ENCODE measurements around the gene SCN5A. TPM values are rescaled to one million over a fixed set of nuclear protein-coding genes. Genes with fewer than 3 reads are reported as not detected.

The SCN5A gene
- not detected for polyA plus RNA-seq

DNA sequence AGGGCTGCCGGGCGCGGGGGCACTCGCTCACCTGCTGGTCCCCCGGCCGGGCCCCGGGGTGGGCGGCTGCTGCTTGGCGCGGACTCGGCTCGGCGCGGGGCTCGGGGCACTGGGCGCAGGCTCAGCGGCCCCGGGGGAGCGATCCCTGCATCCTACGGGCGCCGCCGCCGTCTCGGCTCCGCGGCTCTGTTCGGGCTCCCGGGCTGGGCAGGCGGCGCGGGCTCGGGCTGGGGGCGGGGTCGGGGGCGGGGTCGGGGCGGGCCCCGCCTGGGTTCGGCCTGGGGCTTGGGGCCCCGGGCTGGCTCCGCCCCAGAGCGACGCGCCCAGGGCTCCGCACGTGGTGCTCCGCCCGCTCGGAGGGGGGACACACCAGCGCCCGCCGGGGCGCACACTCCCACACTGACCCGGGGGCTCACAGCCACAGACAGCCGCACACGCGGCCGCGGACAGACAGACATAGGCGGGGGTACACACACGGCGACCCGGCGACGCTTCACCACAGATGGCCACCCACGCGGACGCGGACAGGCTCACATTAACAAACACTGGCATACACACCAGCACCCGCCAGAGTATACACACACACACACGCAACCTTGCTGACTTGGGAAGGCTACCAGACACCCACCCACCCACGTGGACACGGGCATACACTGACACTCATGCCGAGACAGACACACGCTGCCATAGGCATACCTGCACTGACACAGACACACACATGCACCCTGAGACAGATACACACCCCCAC is at the start of gene SCN5A:
Gene SCN5A (minus strand): TSS at position 188 of the 748 bp plus-strand sequence. CDS start 16,380 bp downstream, outside the sequence.
- Mint-ChIP-seq H3K27me3 (peaks cover 15% of the 10 kb centered on the region), H3K27ac (no peak within 1 kb of the TSS), H3K36me3 (peaks cover 2% of the 10 kb centered on the region), H3K4me1 (peaks cover 0 to 8% (median 5%) of the 10 kb centered on the region in 3 donors), H3K9me3 (peaks cover 2 to 8% (median 5%) of the 10 kb centered on the region in 3 donors), H3K4me3 (peak within 1 kb of the TSS in 2 of 4 donors; percentile 49 to 84)

DNA sequence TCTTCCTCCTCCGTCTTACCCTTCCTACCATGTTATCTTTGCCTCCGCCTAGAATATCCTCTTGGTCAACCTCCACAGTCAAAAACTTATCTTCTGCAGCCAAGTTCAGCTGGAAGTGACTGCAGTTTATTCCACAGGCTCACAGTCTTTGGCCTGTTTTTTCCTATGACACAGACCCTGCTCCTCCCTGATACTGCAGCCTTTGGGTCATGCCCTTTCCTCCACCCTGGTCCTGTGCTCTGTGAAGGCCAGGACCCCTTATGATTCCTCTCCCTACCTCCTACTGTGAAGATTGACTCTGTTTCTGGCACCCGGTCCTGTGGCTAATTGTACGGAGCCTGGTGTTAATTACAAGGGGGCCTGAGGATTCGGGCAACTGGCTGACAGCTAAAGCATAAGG is 49.3 kb upstream of the SCN5A start:
- no peaks in the 10 kb centered on the region for H3K36me3 Mint-ChIP-seq
- H3K27ac Mint-ChIP-seq = no peak overlapping the region
- H3K27me3 Mint-ChIP-seq = peaks cover 2% of the 10 kb centered on the region
- H3K9me3 Mint-ChIP-seq = peaks cover 0 to 2% (median 0%) of the 10 kb centered on the region in 3 donors
- no peak overlapping the region for H3K4me3 Mint-ChIP-seq
- H3K4me1 Mint-ChIP-seq = no peaks in the 10 kb centered on the region

DNA sequence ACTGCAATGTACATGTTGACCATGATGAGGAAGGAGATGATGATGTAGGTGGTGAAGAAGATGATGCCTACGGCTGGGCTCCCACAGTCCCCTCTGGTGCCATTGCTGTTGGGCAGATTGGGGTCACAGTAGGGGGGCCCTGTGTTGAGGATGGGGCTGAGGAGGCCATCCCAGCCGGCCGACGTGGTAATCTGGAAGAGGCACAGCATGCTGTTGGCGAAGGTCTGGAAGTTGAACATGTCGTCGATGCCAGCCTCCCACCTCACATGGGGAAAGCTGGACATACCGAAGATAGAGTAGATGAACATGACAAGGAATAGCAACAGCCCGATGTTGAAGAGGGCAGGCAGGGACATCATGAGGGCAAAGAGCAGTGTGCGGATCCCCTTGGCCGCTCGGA is 48.6 kb upstream of the SCN5A start:
- Mint-ChIP-seq H3K27me3 (peaks cover 2% of the 10 kb centered on the region), H3K9me3 (peaks cover 0 to 2% (median 0%) of the 10 kb centered on the region in 3 donors), H3K4me3 (no peak overlapping the region), H3K4me1 (no peaks in the 10 kb centered on the region), H3K36me3 (no peaks in the 10 kb centered on the region), H3K27ac (no peak overlapping the region)

DNA sequence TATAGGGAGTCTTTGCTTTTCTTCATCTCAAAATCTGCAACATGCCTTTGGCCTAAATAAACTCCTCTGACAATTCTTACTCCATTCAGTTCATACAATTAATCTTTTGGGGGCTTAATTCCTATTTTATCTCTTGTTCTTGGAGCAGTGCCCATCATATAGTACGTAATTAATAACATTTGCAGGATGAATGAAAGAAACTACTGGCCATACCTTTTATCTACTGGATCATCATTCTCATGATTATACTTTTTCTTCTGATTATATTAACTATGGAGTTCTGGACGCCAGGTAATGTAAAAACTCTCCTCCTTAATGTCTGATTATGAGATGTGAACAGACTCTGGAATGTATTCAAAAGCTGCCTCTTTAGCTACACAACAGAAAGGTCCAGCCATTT is 46.5 kb upstream of the SCN5A start:
- Mint-ChIP-seq H3K27ac (no peak overlapping the region), H3K4me3 (no peak overlapping the region), H3K4me1 (no peaks in the 10 kb centered on the region), H3K27me3 (peaks cover 2% of the 10 kb centered on the region), H3K36me3 (no peaks in the 10 kb centered on the region), H3K9me3 (peaks cover 0 to 2% (median 0%) of the 10 kb centered on the region in 3 donors)

- no peaks in the 10 kb centered on the region for H3K4me1 Mint-ChIP-seq
- H3K27ac Mint-ChIP-seq = no peak overlapping the region
- H3K27me3 Mint-ChIP-seq = peaks cover 2% of the 10 kb centered on the region
- peaks cover 0 to 2% (median 0%) of the 10 kb centered on the region in 3 donors for H3K9me3 Mint-ChIP-seq
- no peaks in the 10 kb centered on the region for H3K36me3 Mint-ChIP-seq
- H3K4me3 Mint-ChIP-seq = no peak overlapping the region
Measured at GRCh38 chr3:38690185-38690584, 40.7 kb upstream of the SCN5A start.

DNA sequence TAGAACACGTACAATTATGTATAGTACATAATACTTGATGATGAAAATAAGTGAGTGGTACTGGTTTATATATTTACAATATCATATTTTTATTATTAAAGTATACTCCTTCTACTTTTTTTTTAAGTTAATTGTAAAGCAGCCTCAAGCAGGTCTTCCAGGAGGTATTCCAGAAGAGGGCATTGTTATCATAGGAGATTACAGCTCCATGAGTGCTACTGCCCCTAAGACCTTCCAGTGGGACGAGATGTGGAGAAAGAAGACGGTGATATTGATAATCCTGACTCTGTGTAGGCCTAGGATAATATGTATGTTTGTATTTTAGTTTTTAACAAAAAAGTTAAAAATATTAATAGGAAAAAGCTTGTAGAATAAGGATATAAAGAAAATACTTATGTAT is 40.3 kb upstream of the SCN5A start:
- Mint-ChIP-seq H3K27ac (no peak overlapping the region), H3K4me3 (no peak overlapping the region), H3K4me1 (no peaks in the 10 kb centered on the region), H3K27me3 (no peaks in the 10 kb centered on the region), H3K9me3 (peaks cover 0 to 2% (median 0%) of the 10 kb centered on the region in 3 donors), H3K36me3 (no peaks in the 10 kb centered on the region)

DNA sequence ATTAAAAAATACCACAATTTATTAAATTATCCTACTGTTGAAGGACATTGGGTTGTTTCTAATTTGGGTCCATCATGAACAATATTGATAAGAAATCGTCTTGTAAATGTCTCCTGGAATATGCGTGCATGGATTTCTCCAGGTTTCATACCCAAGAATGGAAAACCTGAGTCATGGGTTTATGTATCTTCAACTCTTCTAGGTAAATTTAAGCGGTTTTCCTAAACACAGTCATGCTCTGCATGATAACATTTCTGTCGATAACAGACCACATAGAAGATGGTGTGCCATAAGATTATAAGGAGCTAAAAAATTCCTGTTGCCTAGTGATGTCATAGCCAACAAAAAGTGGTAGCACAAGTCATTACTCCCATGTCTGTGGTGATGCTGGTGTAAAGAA is 39.9 kb upstream of the SCN5A start:
- Mint-ChIP-seq H3K4me1 (peaks cover 0 to under 1% (median 0%) of the 10 kb centered on the region in 3 donors), H3K27ac (no peak overlapping the region), H3K9me3 (peaks cover 0 to 2% (median 0%) of the 10 kb centered on the region in 3 donors), H3K4me3 (no peak overlapping the region), H3K27me3 (no peaks in the 10 kb centered on the region), H3K36me3 (no peaks in the 10 kb centered on the region)

GRCh38 chr3:38687321-38687720 is 37.8 kb upstream of the SCN5A start:
- H3K27me3 Mint-ChIP-seq = no peaks in the 10 kb centered on the region
- H3K36me3 Mint-ChIP-seq = no peaks in the 10 kb centered on the region
- H3K9me3 Mint-ChIP-seq = peaks cover 0 to 2% (median 0%) of the 10 kb centered on the region in 3 donors

DNA sequence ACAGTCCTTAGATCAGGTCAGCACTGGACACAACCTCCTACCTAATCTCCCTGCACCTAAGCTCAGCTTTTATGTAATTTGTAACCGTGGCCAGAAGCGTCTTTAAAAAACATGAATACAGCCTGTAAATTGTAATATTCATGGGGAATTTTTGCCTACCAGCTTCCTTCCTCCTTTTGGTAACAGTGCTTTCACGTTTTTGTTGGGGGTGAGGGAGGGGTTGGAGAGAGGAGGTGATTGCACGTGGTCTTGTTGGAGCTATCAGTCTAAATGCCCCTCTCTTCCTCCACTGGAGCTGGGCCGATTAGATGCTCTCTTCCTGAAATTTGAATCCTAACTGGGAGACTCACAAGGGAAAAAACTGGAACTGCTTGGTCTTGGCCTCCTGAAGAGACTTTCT is 35.1 kb upstream of the SCN5A start:
- Mint-ChIP-seq H3K4me1 (peaks cover 0 to 2% (median 0%) of the 10 kb centered on the region in 3 donors), H3K9me3 (peaks cover 0 to 2% (median 0%) of the 10 kb centered on the region in 3 donors), H3K36me3 (no peaks in the 10 kb centered on the region), H3K27me3 (no peaks in the 10 kb centered on the region), H3K27ac (no peak overlapping the region), H3K4me3 (no peak overlapping the region)

More at GRCh38 chr3:38687321-38687720, 37.8 kb upstream of the SCN5A start:
- Mint-ChIP-seq H3K4me3 (no peak overlapping the region), H3K27ac (no peak overlapping the region), H3K4me1 (peaks cover 0 to 2% (median 0%) of the 10 kb centered on the region in 3 donors)

- peaks cover 0 to 2% (median 0%) of the 10 kb centered on the region in 3 donors for H3K9me3 Mint-ChIP-seq
- no peaks in the 10 kb centered on the region for H3K36me3 Mint-ChIP-seq
- H3K27ac Mint-ChIP-seq = no peak overlapping the region
- no peaks in the 10 kb centered on the region for H3K4me1 Mint-ChIP-seq
- no peak overlapping the region for H3K4me3 Mint-ChIP-seq
- peaks cover 14% of the 10 kb centered on the region for H3K27me3 Mint-ChIP-seq
Measured at GRCh38 chr3:38669668-38670067, 20.2 kb upstream of the SCN5A start.

- Mint-ChIP-seq H3K9me3 (peaks cover 6 to 23% (median 15%) of the 10 kb centered on the region in 3 donors), H3K27ac (no peak overlapping the region), H3K27me3 (peaks cover 16% of the 10 kb centered on the region), H3K36me3 (no peaks in the 10 kb centered on the region), H3K4me1 (no peaks in the 10 kb centered on the region), H3K4me3 (no peak overlapping the region)
Measured at GRCh38 chr3:38662544-38662943, 13.1 kb upstream of the SCN5A start.

GRCh38 chr3:38658841-38659240 is 9.4 kb upstream of the SCN5A start:
- H3K9me3 Mint-ChIP-seq = peaks cover 4 to 23% (median 15%) of the 10 kb centered on the region in 3 donors
- peaks cover 0 to 4% (median 0%) of the 10 kb centered on the region in 3 donors for H3K4me1 Mint-ChIP-seq
- H3K4me3 Mint-ChIP-seq = no peak overlapping the region
- no peak overlapping the region for H3K27ac Mint-ChIP-seq
- H3K27me3 Mint-ChIP-seq = peaks cover 16% of the 10 kb centered on the region
- no peaks in the 10 kb centered on the region for H3K36me3 Mint-ChIP-seq

GRCh38 chr3:38657369-38657768 is 7.9 kb upstream of the SCN5A start:
- peaks cover 5 to 15% (median 11%) of the 10 kb centered on the region in 3 donors for H3K9me3 Mint-ChIP-seq
- peaks cover 23% of the 10 kb centered on the region for H3K27me3 Mint-ChIP-seq
- H3K4me1 Mint-ChIP-seq = peaks cover 0 to 4% (median 0%) of the 10 kb centered on the region in 3 donors
- H3K36me3 Mint-ChIP-seq = no peaks in the 10 kb centered on the region
- H3K27ac Mint-ChIP-seq = no peak overlapping the region
- no peak overlapping the region for H3K4me3 Mint-ChIP-seq

- Mint-ChIP-seq H3K36me3 (no peaks in the 10 kb centered on the region), H3K4me3 (no peak overlapping the region), H3K27ac (no peak overlapping the region), H3K27me3 (peaks cover 23% of the 10 kb centered on the region), H3K9me3 (peaks cover 3 to 5% (median 5%) of the 10 kb centered on the region in 3 donors), H3K4me1 (peaks cover 0 to 4% (median 2%) of the 10 kb centered on the region in 3 donors)
Measured at GRCh38 chr3:38655708-38656300, 6.3 kb upstream of the SCN5A start.

GRCh38 chr3:38653685-38654537 is 4.4 kb upstream of the SCN5A start:
- Mint-ChIP-seq H3K4me3 (no peak overlapping the region), H3K36me3 (no peaks in the 10 kb centered on the region), H3K9me3 (peaks cover 2 to 5% (median 5%) of the 10 kb centered on the region in 3 donors), H3K4me1 (peaks cover 0 to 4% (median 2%) of the 10 kb centered on the region in 3 donors), H3K27me3 (peaks cover 17% of the 10 kb centered on the region), H3K27ac (no peak overlapping the region)
